GM12875 (cell line): Measurements from ENCODE around the gene DNAJC2.

Experiments
- H3K4me3 ChIP-seq: one replicate; pipeline ENCODE4 v1.5.1; 2011; ENCODE audit warnings: low read depth, low read length, control low read depth
- TF ChIP-seq, protein P1 (sequence below): IDR thresholded peaks from 2 replicates; pipeline ENCODE4 v1.5.1; 2011; ENCODE audit warnings: low read depth, mild to moderate bottlenecking, control low read depth, inconsistent platforms, low read length, moderate library complexity, borderline replicate concordance; ENCODE audit not compliant: insufficient read depth

Gene DNAJC2

DNA sequence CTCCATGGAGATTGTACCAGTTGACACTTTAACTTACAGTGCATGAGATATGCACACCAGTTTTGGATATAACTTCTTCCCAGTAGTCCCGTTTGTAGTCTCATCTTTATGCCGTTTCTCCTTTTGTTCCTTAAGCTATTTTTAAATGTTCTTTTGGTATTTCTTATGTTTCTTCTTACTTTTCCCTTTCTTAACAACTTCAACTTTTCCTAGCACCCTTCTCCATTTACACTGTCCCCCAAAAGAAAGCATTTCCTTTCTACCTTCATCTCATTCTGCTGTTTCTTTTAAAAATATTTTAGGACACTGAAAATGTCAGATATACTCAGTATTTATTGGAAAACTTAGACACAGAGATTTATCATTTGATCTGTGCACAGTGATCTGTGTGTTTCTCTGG lies 4.4 kb upstream of the DNAJC2 start:
- TF ChIP-seq, protein P1, sequence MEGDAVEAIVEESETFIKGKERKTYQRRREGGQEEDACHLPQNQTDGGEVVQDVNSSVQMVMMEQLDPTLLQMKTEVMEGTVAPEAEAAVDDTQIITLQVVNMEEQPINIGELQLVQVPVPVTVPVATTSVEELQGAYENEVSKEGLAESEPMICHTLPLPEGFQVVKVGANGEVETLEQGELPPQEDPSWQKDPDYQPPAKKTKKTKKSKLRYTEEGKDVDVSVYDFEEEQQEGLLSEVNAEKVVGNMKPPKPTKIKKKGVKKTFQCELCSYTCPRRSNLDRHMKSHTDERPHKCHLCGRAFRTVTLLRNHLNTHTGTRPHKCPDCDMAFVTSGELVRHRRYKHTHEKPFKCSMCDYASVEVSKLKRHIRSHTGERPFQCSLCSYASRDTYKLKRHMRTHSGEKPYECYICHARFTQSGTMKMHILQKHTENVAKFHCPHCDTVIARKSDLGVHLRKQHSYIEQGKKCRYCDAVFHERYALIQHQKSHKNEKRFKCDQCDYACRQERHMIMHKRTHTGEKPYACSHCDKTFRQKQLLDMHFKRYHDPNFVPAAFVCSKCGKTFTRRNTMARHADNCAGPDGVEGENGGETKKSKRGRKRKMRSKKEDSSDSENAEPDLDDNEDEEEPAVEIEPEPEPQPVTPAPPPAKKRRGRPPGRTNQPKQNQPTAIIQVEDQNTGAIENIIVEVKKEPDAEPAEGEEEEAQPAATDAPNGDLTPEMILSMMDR: no peak
- H3K4me3 ChIP-seq: no peak overlapping the region

DNA sequence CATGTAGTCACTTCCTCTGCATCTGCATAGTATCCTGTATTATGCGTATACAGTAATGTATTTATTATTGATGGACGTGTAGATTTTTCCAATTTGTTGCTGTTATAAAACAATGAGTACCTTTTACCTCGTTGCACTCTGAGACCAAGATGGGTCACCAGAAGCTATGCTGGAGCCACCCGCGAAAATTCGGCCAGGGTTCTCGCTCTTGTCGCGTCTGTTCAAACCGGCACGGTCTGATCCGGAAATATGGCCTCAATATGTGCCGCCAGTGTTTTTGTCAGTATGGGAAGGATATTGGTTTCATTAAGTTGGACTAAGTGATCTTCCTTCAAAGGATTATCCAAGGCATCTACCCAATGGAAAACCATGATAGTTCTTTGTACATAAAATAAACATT lies 3.9 kb upstream of the DNAJC2 start:
- TF ChIP-seq, protein P1: no peak
- H3K4me3 ChIP-seq: peak overlapping the region; percentile 94

DNA sequence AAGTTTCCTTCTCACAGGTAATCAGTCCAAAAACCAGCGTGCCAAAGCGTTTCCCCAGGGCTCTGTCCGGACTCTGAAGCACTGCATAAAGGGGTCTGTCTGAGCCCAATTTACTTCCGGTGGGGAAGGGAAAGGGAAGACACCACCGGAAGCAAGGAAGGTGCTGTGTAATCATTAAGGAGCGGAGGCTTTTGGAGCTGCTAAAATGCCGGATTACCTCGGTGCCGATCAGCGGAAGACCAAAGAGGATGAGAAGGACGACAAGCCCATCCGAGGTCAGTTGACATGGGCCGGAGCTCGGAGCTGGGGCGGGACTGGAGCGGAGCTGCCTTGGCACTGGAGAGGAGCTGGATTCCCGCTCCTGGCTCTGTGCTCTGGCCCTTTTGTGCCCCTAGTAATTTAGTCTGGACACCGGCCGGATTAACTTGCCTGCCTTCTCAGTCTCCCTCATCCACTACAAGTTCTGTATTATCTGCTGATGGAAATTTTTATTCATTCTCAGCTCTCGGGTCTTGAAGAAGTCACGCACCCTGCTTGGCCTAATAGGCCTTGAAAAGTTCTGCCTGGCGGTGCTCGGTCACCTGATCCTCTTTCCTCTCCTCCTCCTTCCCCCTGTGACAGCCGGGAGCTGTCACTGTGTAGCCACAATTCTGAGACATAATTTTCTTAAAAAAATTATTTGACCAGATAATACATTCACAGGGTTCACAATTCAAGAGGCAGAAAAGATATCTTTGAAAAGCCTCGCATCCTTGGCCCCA lies 3.1 kb upstream of the DNAJC2 start, which contains the start of gene PSMC2:
Gene PSMC2 (plus strand): TSS at position 137 of the 761 bp plus-strand sequence. CDS start 69 bp downstream, at position 206.
- peak within 1 kb of the TSS; percentile 94 for H3K4me3 ChIP-seq
- TF ChIP-seq, protein P1: no peak

DNA sequence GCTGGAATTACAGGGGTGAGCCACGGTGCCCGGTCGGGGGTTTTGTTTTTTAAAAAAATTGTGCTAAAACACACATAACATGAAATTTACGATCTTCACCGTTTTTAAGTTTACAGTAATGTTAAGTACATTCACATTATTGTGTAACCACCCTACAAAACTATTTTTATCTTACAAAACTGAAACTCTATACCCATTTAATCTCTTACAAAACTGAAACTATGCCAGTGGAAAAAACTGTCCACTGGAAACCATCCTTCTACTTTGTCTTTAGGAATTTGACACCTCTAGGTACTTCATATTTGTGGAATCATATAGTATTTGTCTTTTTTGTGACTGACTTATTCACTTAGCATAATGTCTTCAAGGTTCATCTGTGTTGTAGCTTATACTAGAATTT lies 1.8 kb upstream of the DNAJC2 start:
- TF ChIP-seq, protein P1: no peak
- H3K4me3 ChIP-seq: no peak overlapping the region

DNA sequence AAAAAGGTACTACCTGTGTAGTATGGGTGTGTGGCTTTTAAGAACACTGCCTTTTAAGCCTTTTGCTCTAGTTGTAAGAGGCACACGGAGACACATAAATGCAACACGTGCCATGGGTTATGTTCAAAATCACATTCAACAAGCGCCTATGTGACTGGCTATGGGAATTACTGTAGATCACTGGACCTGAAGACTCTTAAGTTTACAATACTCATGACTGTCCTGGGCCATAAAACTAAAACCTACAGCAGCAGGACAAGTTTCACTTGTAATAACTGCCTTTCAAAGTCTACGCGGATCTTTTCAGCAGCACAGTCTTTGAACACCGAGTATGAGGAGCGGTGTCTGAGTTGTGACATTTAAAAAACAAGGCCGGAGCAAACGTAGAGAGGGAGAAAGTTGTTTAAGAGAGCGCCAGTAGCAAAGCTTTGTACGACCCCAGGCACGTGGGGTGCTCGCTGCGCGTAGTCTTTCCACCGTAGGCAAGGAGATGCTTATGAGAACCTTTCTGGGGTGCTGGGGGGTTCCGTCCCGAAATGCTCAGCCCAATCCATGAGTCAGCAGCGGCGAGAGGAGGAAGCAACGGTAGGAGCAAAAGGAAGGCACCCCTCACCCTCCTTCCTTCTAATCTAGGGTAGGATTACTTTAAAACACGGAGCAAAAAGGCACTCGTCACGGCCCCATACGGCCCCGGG lies 662 bp downstream of the DNAJC2 start:
- TF ChIP-seq, protein P1: no peak
- peak overlapping the region; percentile 90 for H3K4me3 ChIP-seq

DNA sequence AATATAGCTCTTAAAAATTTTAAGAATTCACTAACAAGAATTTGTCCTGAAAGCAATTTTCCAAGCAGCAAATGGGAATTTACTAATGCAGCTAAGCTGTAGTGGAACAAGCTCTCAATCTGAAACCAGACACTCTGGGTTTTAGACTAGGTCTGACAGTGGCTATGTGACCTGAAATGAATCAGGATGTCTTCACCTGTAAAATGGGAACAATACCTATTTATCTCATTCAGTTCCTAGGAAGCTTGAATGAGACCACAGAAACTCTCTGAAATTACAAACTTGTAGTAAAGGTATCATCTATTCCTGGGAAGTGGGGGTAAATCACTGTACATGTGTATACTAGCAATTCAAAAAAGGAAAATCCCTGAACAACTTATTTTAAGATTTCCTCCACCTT lies 1.2 kb downstream of the DNAJC2 start:
- H3K4me3 ChIP-seq: peak overlapping the region; percentile 90
- TF ChIP-seq, protein P1: no peak
